HG02981 (cell line): ENCODE measurements around the gene C14orf180.

Experiments
- ATAC-seq: cut with Tn5 transposase; IDR thresholded peaks from one replicate; pipeline ENCODE4 v1.9.1; 2021; ENCODE audit warnings: mild to moderate bottlenecking, moderate library complexity; ENCODE audit not compliant: unreplicated experiment

Gene C14orf180

GRCh38 chr14:104549536-104550339 is 29.8 kb upstream of the C14orf180 start:
- ATAC-seq, result no peak

GRCh38 chr14:104550340-104550860 is 29.2 kb upstream of the C14orf180 start:
- no peak for ATAC-seq

- ATAC-seq, result no peak
Observed at GRCh38 chr14:104550861-104551728, 28.5 kb upstream of the C14orf180 start.

- no peak for ATAC-seq
Observed at GRCh38 chr14:104551851-104552737, 27.5 kb upstream of the C14orf180 start.

GRCh38 chr14:104552738-104553125 is 26.8 kb upstream of the C14orf180 start:
- no peak for ATAC-seq

- ATAC-seq, result no peak
Observed at GRCh38 chr14:104553166-104554087, 26.1 kb upstream of the C14orf180 start.

GRCh38 chr14:104554088-104554607 is 25.4 kb upstream of the C14orf180 start:
- no peak for ATAC-seq

- ATAC-seq, result no peak
Observed at GRCh38 chr14:104554608-104555429, 24.7 kb upstream of the C14orf180 start.

GRCh38 chr14:104555430-104556255 is 23.9 kb upstream of the C14orf180 start:
- ATAC-seq, result no peak

- no peak for ATAC-seq
Observed at GRCh38 chr14:104556256-104557021, 23.1 kb upstream of the C14orf180 start.

GRCh38 chr14:104557086-104557485 is 22.5 kb upstream of the C14orf180 start:
- ATAC-seq, result no peak

GRCh38 chr14:104557766-104558165 is 21.8 kb upstream of the C14orf180 start:
- no peak for ATAC-seq

- ATAC-seq, result no peak
Observed at GRCh38 chr14:104558231-104559027, 21.1 kb upstream of the C14orf180 start.

GRCh38 chr14:104559028-104559803 is 20.3 kb upstream of the C14orf180 start:
- ATAC-seq, result no peak

GRCh38 chr14:104559804-104560585 is 19.6 kb upstream of the C14orf180 start:
- no peak for ATAC-seq
